Mammary epithelial cell (primary cell): ENCODE data around the gene HUS1.
"Not testable (repeated sequence)": the region's sequence is repeated elsewhere in the genome, so short reads cannot be mapped to it uniquely, and the experiment has no call there.

ENCODE experiments used
- CTCF ChIP-seq, 2 donors: IDR thresholded peaks in 1 of 2; conservative IDR thresholded peaks in 1 of 2; 2 replicates each; pipeline ENCODE4 v1.5.1; 2011 to 2012; ENCODE audit warnings: inconsistent platforms in 2 of 2, low read length in 2 of 2, mild to moderate bottlenecking in 2 of 2, control low read depth in 1 of 2, low read depth in 1 of 2; ENCODE audit not compliant: insufficient read depth in 1 of 2; ENCODE audit errors: extremely low read depth in 1 of 2
- EZH2 ChIP-seq: IDR thresholded peaks from 2 replicates; pipeline ENCODE4 v1.6.1; 2012; ENCODE audit warnings: low read length, inconsistent platforms, borderline replicate concordance

GRCh38 chr7:47923081-47923875 is 56.1 kb downstream of the HUS1 start:
- TF ChIP-seq CTCF (conservative IDR thresholded peaks at IDR 0.05 in 1 of 2, IDR thresholded peaks at IDR 0.05 in 1 of 2; ENCODE audit: extremely low read depth in 1 of 2, insufficient read depth in 1 of 2, low read depth in 1 of 2, low read length in 2 of 2); EZH2: not testable (repeated sequence)
